Mononuclear cell (primary cell): ENCODE data around the gene UBE2D2. TPM values are rescaled to one million over a fixed set of nuclear protein-coding genes. Genes with fewer than 3 reads are reported as not detected.
"Not testable (repeated sequence)": the region's sequence is repeated elsewhere in the genome, so short reads cannot be mapped to it uniquely, and the experiment has no call there.

ENCODE experiments used
- H3K27me3 ChIP-seq: 2 replicates; pipeline ENCODE4 v1.6.0; 2011; ENCODE audit warnings: low read length, control low read depth; ENCODE audit not compliant: insufficient read depth
- H3K4me1 ChIP-seq: 2 replicates; pipeline ENCODE4 v1.5.1; 2011; ENCODE audit warnings: mild to moderate bottlenecking, low read length, control low read depth; ENCODE audit not compliant: insufficient read depth
- H3K4me3 ChIP-seq: 2 replicates; pipeline ENCODE4 v1.5.1; 2011; ENCODE audit warnings: mild to moderate bottlenecking, low read length, moderate library complexity
- H3K9me3 ChIP-seq: 2 replicates; pipeline ENCODE4 v1.5.1; 2011; ENCODE audit warnings: low read depth, mild to moderate bottlenecking, control low read depth, low read length
- total RNA-seq: library from RNA; depleted of rRNA; stranded (reverse); fragments of >200 nt; gene quantifications from one replicate; pipeline ENCODE4 v1.2.3, GENCODE V29; 2012

The UBE2D2 gene
- total RNA-seq, 1 donor = 81.5 TPM

DNA sequence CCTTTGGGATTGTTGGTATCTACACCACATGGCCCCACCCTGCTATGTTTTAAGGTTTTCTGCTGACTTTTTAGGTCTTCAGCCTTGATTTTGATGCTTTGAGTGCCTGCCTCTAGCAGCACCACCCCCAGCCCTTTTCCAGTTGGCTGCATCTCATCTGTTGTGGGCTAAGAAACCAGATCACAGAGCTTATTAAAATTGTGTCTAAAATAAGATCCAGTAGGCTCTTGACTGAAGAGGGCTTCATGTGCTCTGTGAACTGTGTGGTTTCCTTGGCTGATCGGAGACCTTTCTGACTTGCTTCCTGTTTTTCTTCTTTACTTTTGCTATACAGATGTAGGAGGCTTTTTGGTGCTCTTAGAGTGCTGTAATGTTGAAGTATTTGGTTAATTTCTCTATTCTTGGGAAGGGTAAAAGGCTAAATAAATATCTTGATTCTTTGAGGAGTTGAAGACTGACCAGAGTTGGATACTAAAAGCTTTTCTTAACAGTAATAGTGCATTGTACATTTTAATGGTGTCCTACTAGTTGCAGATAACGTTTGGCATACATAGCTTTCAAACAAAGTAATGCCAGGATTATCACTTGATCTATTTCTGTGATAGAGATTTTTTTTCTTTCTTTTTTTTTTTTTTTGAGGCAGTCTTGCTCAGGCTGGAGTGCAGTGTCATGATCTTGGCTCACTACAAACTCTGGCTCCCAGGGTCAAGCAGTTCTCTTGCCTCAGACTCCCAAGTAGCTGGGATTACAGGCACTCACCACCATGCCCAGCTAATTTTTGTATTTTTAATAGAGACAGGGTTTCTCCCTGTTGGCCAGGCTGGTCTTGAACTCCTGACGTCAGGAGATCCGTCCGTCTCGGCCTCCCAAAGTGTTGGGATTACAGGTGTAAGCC is 4.5 kb downstream of the UBE2D2 start:
- H3K9me3 ChIP-seq = no peaks in the 10 kb centered on the region
- no peaks in the 10 kb centered on the region for H3K27me3 ChIP-seq
- no peak overlapping the region for H3K4me3 ChIP-seq
- H3K4me1 ChIP-seq = peaks cover 77% of the 10 kb centered on the region

DNA sequence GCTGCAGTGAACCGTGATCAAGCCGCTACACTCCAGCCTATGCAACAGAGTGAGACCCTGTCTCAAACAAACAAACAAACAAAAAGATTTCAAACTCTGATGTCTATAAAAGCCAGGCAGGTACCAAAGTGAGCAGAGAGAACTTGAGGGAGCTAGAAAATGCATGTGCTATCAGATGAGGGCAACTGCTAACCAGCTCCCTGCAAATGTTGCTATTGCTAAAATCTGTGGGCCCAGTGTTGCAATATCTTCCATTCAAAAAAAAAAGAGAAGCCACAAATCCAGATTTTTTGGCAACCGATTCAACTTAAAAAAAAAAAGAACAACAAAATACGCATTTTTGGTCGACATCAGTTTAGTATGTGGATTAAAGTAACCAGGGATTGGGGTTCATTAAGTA is 5.5 kb downstream of the UBE2D2 start:
- Histone ChIP-seq H3K27me3 (no peaks in the 10 kb centered on the region), H3K4me1 (peaks cover 84% of the 10 kb centered on the region), H3K9me3 (no peaks in the 10 kb centered on the region), H3K4me3 (no peak overlapping the region)

DNA sequence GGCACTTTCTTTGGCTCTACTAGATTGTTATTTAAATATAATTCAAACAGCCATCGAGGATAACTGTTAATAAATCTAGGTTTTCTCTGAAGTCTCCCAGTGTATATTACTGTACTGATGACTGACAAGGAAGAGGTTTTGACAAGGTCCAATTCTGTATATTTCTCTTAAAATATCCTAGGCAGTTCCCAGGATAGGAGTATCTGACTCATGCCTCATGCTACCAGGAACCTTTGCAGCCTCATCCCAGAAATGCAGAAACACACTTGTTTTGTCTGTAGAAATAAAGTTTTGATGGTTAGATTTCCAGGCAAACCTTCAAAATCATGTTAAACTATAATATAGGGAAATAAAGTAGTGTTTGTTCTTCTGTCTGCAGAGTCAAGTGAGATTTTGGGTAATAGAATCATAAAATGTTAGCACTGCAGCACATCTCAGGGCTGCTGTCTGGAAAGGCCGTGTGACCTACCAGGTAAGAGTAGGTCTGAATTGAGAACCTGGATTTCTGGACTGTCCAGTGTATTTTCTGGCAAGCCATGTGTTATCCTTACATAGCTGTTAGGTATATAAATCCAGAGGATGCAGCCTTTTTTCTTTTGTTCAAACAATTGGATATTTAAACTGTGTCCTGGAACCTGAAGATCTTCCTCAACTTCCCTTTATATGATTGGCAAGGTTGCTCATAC is 8.3 kb downstream of the UBE2D2 start:
- Histone ChIP-seq H3K4me1 (peaks cover 77% of the 10 kb centered on the region), H3K9me3 (no peaks in the 10 kb centered on the region), H3K27me3 (no peaks in the 10 kb centered on the region), H3K4me3 (no peak overlapping the region)

DNA sequence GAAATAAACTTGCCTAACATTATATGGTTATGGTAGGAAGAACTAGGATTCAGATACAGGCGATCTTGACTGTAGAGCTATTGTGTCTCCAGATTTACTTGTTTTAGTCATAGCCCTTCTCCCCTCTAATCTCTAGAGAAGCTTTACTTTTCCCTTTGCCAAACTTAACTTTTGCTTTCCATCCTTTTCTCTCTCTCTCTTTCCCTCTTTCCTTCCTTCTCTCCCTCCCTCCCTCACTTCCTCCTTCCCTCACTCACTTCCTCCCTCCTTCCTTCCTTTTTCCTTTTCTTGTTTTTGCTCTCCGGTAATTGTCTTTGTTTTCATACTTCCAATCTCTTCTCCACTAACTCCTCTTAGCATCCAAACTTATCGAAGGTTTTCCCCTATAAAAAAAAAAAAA is 10.4 kb downstream of the UBE2D2 start:
- Histone ChIP-seq H3K9me3 (no peaks in the 10 kb centered on the region), H3K4me1 (peaks cover 71% of the 10 kb centered on the region), H3K4me3 (no peak overlapping the region), H3K27me3 (no peaks in the 10 kb centered on the region)

DNA sequence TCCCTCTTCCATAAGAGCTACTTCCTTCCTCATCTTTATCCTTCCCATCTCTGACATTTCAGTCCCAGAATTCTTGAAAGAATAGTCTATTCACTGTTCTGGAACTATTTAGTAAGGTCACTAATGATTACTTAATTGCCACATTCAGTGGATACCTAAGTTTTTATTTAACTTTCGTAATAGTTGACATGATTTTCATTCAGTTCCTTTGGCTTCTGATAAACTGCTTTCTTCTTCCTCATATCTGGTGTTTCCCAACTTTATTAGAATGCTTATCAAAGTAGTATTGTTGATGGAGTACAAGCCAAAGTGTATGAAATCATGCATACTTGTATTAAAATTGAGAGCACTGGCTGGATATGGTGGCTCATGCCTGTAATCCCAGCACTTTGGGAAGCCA is 10.8 kb downstream of the UBE2D2 start:
- H3K4me1 ChIP-seq = peaks cover 68% of the 10 kb centered on the region
- no peak overlapping the region for H3K4me3 ChIP-seq
- H3K9me3 ChIP-seq = no peaks in the 10 kb centered on the region
- no peaks in the 10 kb centered on the region for H3K27me3 ChIP-seq

DNA sequence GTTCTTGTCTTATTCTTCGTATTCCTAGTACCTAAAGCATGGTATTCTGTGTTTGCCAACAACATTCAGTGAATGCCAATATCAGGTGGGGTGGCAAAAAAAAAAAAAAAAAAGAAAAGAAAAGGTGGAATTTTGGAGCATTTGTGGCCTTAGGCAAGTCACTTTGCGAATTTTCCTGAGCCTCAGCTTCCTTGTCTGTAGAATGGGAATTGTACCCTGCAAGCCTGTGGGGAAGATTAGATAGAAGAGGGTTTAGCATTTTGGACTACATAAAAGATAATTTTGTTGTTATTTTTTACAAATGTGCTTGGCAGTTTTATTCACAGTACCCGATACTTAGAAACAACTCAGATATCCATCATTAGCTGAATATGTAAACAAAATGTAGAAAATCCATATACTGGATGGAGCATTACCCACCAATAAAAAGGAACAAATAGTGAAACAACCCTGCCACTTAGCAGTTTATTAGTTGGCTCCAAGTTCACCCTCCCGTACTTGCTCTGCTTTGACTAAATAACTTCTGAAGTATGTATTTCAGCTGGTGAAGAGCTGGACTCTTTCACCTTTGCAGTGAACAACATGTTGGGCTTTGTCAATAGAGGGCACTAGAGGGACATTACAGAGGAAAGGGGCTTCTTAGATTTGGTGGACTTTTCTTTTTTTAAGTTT is 13.6 kb downstream of the UBE2D2 start:
- Histone ChIP-seq H3K27me3 (no peaks in the 10 kb centered on the region), H3K4me3 (no peak overlapping the region), H3K9me3 (no peaks in the 10 kb centered on the region), H3K4me1 (peaks cover 69% of the 10 kb centered on the region)

DNA sequence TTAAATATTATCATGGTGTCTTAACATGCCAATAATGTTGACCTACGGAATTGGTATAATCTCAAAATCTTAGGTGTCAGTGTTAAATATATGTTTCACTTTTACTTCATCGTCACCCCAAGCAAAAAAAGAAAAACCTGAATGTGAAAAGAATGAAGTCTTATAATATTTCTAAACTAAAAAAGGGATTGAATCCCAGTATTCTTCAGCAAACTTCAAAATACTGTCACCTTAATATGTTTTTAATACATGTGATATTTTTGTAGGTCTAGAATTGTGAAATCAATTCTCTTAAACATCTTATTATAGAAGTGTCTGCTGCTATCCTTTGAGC is 14.1 kb downstream of the UBE2D2 start:
- Histone ChIP-seq H3K27me3 (no peaks in the 10 kb centered on the region), H3K4me3 (no peak overlapping the region), H3K9me3 (no peaks in the 10 kb centered on the region), H3K4me1 (peaks cover 68% of the 10 kb centered on the region)

DNA sequence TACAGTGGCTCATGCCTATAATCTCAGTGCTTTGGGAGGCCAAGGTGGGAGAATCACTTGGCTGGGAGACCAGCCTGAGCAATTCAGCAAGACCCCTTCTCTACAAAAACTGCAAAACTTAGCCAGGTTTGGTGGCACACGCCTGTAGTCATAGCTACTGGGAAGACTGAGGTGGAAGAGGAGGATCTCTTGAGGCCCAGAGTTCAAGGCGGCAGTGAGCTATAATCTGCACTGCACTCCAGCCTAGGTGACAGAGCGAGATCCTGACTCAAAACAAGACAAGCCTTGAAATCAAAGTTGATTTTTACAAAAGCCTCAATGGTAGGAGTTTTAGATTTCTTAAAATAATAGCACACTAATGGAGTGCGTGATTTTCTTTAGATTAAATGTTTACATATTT is 14.6 kb downstream of the UBE2D2 start:
- Histone ChIP-seq H3K27me3 (no peaks in the 10 kb centered on the region), H3K4me3 (no peak overlapping the region), H3K4me1 (peaks cover 68% of the 10 kb centered on the region), H3K9me3 (no peaks in the 10 kb centered on the region)

DNA sequence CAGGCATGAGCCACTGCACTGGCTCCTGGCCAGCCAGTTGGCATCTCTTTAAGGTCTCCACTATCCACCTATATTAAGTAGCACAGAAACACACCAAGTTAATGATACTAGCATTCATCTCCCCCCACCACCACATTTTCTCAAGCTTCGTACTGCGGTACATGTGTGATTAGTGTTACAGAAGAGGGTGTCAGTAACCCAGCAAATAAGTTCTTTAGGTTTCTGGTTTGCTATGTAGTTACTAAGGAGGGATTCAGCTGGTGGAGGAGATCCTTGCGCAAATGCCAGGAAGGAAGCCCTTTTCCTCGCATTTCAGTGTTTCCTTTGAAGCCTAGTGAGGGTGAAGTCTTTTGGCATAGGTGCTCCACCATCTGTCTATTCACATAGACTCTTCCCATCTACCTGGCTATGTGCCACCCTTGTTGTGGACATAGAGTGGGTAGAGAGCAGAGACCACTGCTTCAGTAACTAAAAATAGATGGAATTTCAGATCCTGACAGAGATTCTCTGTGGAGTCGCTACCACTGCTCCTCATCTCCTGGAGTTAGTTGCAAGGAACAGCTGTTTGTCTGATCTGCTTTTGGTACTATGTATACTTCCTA is 16.7 kb downstream of the UBE2D2 start:
- H3K9me3 ChIP-seq = no peaks in the 10 kb centered on the region
- peaks cover 58% of the 10 kb centered on the region for H3K4me1 ChIP-seq

DNA sequence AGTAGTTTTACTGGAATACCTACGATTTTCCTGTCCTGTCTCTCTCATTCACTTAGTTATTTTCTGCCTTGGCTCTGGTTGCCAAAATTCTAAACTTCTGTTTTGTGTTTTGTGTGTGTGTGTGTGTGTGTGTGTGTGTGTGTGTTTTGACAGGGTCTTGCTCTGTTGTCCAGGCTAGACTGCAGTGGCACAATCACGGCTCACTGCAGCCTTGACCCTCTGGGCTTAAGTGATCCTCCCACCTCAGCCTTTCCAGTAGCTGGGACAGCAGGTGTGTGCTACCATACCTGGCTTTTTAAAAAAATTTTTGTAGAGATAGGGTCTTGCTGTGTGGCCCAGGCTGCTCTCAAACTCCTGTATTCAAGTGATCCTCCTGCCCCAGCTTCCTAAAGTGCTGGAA is 17.2 kb downstream of the UBE2D2 start:
- no peaks in the 10 kb centered on the region for H3K9me3 ChIP-seq
- H3K4me3 ChIP-seq = no peak overlapping the region
- H3K4me1 ChIP-seq = peaks cover 58% of the 10 kb centered on the region
- H3K27me3 ChIP-seq = no peaks in the 10 kb centered on the region

More for the DNA sequence above, 16.7 kb downstream of the UBE2D2 start:
- no peak overlapping the region for H3K4me3 ChIP-seq
- no peaks in the 10 kb centered on the region for H3K27me3 ChIP-seq

DNA sequence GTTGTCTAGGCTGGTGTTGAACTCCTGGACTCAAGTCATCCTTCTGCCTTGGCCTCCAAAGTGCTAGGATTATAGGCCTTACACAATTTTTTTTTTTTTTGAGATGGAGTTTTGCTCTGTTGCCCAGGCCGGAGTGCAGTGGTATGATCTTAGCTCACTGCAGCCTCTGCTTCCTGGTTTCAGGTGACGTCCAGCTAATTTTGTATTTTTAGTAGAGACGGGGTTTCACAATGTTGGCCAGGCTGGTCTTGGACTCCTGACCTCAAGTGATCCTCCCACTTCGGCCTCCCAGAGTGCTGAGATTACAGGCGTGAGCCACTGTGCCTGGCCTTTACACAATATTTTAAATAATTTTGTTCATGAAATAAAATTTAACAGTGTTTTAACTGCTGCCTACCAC is 21.0 kb downstream of the UBE2D2 start:
- not testable (repeated sequence) for H3K9me3 ChIP-seq, H3K27me3 ChIP-seq, H3K4me3 ChIP-seq
- peaks cover 54% of the 10 kb centered on the region for H3K4me1 ChIP-seq

DNA sequence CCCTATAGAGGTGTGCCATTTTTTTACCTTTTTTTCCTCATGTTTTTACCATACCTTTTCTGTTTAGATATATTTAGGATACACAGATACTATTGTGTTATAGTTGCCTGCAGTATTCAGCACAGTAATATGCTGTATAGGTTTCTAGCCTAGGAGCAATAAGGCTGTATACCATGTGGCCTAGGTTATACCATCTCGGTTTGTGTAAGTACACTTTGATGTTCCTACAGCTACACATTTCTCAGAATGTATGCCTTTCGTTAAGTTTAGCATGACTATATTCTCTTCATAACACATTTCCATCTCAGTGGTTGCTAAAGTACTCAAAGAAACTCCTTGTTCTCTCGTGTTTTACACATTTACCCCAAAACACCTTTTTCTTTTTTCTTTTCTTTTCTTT is 23.0 kb downstream of the UBE2D2 start:
- Histone ChIP-seq H3K27me3 (no peaks in the 10 kb centered on the region), H3K9me3 (no peaks in the 10 kb centered on the region), H3K4me1 (peaks cover 50% of the 10 kb centered on the region), H3K4me3 (no peak overlapping the region)

DNA sequence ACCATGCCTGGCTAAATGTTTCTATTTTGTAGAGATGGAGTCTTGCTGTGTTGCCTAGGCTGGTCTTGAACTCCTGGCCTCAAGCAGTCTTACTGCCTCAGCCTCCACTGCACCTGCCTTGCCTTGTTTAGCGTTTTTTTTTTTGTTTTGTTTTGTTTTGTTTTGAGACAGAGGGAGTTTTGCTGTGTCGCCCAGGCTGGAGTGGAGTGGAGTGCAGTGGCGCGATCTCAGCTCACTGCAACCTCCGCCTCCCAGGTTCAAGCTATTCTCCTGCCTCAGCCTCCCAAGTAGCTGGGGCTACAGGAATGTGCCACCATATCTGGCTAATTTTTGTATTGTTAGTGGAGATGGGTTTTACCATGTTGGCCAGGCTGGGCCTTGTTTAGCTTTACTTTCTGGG is 27.0 kb downstream of the UBE2D2 start:
- H3K4me1 ChIP-seq = peaks cover 46% of the 10 kb centered on the region
- H3K4me3 ChIP-seq, H3K27me3 ChIP-seq, H3K9me3 ChIP-seq: not testable (repeated sequence)

DNA sequence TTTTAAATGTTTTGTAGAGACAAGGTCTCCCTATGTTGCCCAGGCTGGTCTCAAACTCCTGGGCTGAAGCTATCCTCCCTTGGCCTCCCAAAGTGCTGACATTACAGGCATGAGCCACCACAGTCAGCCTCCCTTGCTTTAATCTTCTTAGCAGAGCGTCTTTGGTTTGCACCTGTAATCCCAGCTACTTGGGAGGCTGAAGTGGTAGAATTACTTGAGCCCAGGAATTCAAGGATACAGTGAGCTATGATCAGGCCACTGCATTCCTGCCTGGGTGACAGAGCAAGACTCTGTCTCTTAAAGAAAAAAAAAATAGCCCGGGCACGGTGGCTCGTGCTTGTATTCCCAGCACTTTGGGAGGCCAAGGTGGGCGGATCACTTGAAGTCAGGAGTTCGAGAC is 27.8 kb downstream of the UBE2D2 start:
- no peaks in the 10 kb centered on the region for H3K27me3 ChIP-seq
- H3K9me3 ChIP-seq = no peaks in the 10 kb centered on the region
- H3K4me1 ChIP-seq = peaks cover 52% of the 10 kb centered on the region
- no peak overlapping the region for H3K4me3 ChIP-seq

DNA sequence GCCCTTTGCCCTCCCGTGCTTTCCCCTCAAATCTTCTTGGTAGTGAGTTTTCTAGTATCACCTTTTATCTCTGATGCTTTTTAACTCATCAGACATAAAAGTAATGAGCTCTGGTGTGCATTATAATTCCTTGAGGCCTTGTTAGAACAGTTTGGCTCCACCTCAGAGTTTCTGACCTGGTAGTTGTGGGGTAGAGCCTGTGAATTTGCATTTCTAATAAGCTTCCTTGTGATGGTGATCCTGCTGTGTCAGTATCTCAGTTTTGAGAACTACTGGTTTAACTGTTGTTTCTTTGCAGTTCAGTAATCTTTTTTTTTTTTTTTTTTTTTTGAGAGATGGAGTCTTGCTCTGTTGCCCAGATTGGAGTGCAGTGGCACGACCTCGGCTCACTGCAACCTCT is 31.1 kb downstream of the UBE2D2 start:
- Histone ChIP-seq H3K4me3 (no peak overlapping the region), H3K27me3 (no peaks in the 10 kb centered on the region), H3K4me1 (peaks cover 41% of the 10 kb centered on the region), H3K9me3 (no peaks in the 10 kb centered on the region)
